Hindlimb muscle (tissue), 1 donor: Measurements from ENCODE around the gene INTS4. TPM values are rescaled to one million over a fixed set of nuclear protein-coding genes. Genes with fewer than 3 reads are reported as not detected.
"Not testable (repeated sequence)": the region's sequence is repeated elsewhere in the genome, so short reads cannot be mapped to it uniquely, and the experiment has no call there.

Experiments used
- DNase-seq: peaks from one replicate; pipeline ENCODE4 v3.0.0-alpha.2; 2013
- polyA plus RNA-seq: library from polyadenylated mRNA; unstranded; fragments of 120-200 nt; gene quantifications from one replicate; pipeline ENCODE4 v1.2.1, GENCODE V29; 2013; ENCODE audit not compliant: insufficient read length

The INTS4 gene
- polyA plus RNA-seq, 1 donor, result 26.8 TPM

DNA sequence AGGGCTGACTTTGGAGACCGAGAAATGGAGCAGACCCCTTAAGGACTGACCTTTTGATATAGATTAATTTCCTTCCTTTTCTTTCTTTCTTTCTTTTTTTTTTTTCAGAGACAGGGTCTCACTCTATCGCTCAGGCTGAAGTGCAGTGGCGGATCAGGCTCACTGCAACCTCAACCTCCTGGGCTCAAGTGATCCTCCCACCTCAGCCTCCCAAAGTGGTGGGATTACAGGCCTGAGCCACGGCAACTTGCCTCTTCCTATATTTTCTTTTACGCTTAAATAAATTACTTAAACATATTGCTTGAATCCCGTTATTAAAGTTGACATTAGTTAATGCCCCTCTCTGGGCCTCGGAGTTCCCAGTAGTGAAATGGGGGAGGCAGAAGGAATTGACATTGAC, 29.0 kb upstream of the INTS4 start:
- DNase-seq, result no peak

DNA sequence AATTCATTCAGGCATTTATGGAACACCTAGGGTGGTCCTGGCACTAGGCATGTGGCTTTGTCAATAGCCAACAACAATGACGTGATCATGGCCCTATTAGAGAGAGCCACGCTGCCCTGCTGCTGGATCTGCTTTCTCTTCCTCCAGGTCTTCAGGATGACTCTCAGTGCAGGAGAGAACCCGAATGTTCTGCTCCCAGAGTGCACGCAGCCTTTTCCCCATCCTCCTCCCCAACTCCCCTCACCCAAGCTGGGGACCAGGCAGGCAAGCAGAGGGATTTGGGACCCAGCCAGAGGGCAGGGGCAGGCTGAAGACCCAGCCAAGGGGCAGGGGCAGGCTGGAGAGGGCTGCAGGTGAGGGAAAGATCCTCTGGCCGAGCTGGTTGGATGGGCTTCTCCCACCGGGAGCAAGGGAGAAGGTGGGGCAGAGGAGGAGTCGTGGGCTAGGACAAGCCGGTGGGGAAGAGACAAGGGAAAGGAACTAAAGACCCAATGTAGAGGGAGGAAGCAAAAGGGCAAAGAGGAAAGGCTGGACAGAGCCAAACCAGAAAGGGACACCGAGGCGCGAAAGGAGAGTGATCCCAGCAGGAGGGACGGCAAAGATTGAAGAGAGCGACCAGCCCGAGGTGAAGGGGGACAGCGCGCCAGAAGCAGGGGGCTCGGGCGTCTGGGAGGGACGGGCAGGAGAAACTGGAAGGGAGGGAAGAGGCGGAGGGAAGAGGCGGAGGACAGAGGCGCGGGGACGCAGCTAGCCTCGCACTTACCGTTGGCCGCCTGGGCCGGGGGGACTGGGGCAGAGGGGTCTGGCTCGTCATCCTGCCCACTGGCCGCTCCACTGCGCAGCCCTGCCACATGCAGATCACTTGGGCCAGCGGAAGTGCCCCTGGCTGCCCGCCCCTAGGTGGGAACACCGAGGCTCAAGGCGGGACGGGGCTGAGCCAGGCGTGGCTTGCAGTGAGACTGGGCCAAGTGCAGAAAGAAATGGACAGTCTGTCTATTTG, 28.2 kb upstream of the INTS4 start, which contains the start of gene KCTD14:
TSS of gene KCTD14 (minus strand) at position 880 of the 1,000 bp plus-strand sequence. CDS start at position 853, 27 bp downstream.
- DNase-seq, result no peak

DNA sequence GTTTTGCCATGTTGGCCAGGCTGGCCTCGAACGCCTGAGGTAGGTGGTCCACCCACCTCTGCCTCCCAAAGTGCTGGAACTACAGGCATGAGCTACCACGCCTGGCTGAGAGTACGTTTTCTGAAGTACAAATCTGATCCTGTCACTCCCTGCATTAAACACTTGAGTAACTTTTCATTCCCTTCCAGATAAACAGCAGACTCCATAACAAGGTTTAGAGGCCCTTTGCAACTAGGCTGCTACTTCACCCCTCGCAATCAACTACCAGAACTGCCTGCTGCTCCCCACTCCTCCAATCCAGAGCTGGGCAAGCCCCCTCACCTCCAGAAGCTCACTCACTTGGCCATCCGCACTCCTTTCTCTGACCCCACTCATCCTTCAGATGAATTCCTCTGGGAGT, 27.1 kb upstream of the INTS4 start:
- DNase-seq, result no peak

DNA sequence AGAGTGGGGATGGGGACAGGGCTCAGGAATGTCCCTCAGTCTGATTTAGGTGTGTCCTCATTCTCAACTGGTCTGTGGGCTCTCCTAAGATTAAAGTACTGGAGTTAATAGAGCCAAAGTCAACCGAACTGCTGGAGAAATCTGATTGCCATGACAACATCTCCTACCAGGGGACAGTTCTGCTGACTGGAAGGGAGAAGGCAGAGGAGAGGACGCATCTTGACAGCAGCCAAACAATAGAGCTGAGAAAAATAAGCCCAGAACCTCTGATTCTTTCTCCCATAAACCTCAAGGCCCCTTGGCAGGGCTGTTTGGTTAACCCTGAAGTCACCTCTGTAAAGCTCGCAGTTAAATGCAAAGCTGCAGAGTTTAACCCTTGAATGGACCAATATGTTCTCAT, 25.8 kb upstream of the INTS4 start:
- DNase-seq, result no peak

DNA sequence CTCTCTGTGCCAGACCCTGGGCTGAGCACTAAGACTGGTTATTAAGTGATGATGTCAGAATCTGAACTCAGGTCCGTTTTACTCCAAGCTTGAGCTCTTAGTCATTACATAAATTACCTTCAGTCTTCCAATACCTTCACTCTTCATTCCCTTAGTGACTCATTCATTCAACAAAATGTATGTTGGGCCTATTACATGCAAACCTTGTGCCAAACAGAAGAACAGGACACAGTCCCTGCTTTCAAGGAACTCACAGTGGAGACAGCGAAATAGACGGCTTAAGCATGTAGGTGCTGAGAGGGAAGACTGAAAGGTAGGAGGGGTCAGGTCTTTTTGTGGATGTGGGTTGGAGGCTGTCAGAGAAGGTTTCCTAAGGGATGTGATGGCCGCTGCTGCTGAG, 25.3 kb upstream of the INTS4 start:
- DNase-seq, result no peak

DNA sequence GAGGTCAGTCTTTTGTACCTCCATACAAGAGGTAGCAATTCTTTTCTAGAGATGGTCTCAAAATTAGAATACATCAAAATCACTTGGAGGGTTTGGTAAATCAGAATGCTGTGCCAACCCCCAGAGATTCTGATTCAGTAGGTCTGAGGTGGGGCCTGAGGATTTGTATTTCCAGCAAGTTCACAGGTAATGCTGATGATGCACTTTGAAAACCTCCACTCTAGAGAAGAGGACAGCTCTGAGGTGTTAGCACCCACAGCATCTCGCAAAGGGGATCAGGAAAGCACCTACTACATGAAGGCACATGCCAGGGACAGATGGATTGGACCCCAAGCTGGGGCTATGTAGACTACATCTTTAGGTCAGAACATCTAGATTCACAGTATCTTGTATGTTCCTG, 21.4 kb upstream of the INTS4 start:
- DNase-seq, result no peak

DNA sequence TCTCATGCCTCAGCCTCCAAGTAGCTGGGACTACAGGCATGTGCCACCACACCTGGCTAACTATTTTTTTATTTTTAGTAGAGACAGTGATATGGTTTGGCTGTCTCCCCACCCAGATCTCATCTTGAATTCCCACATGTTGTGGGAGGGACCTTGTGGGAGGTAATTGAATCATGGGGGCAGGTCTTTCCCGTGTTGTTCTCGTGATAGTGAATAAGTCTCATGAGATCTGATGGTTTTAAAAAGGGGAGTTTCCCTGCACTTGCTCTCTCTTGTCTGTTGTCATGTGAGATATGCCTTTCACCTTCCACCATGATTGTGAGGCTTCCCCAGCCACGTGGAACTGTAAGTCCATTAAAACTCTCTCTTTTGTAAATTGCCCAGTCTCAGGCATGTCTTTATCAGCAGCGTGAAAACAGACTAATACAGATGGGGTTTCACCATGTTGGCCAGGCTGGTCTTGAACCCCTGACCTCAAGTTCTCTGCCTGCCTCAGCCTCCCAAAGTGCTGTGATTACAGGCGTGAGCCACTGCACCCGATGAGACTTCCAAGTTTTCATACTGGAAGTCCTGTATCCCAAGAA, 20.6 kb upstream of the INTS4 start:
- not testable (repeated sequence) for DNase-seq

DNA sequence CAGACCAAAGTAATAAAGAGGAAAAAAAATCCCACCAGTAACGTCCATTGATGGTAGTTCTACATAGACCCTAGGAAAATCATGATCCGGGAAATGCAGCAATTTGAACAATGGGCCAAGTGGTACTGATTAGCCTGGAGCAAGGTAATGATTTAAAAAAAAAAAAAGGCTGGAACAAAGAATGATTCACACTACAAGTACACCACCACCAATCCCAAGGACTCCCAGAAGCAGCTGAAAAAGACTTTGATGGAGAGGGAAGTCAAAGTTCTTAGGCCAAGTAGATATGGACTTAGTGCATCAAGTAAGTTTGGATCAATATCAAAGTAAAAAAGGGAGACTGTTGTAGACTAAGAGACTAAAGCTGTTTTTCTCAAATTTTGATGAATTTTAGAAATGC, 16.8 kb upstream of the INTS4 start:
- no peak for DNase-seq

DNA sequence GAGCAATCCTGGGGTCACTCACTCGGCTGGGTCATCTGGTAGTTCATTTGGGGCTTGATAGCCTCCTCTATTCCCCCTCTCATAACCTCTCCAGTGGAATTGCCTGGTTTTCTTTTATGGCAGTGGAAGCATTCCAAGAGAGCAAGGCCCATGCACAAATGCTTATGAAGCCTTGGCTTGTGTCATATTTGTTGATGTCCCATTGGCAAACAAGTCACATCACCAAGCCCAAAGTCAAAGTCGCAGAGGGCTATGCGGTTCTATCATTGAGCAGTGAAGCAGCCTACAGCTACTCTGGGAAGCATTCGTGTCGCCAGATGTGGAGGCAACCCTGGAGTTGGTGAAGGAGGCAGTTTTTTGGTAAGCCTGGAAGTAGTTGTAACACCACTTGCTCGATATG, 16.3 kb upstream of the INTS4 start:
- no peak for DNase-seq

DNA sequence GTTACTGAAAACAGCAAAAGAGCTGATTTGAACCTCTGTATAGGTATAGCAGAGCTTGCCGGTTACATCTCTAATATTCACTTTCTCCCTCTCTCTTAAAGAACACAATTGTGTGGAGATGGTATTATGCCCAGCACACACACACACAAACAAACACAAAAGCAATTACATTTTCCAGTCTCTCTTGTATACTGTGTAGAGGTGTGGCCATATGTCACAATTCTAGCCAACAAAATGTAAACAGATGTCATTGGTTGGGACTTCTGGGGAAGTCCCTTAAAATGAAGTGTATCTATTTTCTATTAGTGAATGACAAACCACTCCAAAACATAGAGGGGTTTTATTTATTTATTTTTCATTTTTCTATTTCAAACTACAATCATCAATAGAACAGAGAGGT, 15.8 kb upstream of the INTS4 start:
- DNase-seq, result no peak

DNA sequence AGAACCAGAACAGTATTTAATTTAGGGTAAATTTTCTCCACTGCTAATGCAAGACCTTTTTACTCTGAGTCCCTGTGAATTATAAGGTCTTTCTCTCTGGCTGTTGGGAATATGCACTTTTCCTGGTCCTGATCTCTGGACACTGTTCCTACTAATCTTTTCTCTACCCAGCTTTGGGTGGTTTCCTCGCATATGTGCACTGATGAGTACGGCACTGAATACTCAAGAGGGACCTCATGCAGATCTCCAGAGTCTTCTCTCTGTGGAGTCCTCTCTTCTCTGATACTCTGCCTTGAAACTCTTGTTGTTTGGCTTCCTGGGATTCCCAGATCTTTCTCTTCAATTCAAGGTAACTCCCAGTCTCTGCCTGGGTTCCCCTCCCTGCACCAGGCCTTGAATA, 14.6 kb upstream of the INTS4 start:
- no peak for DNase-seq

DNA sequence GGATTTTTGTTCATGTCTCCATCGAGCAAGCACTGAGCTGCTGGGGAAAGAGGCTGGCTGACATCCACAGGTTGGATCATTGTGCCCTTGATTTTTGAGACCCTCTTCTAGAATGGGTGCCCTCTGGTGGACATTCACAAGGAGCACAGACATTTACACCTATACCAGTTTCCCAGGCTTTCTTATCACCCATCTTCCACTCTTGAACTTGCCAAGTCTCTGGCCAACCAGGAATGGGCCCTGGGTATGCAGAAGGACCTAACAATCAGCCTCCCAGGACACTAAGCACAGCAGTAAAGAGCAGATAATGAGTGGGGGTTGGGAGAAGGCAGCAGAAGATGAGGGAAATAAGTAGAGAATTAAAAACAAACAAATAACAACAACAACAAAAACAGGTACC, 5.7 kb upstream of the INTS4 start:
- DNase-seq, result no peak

DNA sequence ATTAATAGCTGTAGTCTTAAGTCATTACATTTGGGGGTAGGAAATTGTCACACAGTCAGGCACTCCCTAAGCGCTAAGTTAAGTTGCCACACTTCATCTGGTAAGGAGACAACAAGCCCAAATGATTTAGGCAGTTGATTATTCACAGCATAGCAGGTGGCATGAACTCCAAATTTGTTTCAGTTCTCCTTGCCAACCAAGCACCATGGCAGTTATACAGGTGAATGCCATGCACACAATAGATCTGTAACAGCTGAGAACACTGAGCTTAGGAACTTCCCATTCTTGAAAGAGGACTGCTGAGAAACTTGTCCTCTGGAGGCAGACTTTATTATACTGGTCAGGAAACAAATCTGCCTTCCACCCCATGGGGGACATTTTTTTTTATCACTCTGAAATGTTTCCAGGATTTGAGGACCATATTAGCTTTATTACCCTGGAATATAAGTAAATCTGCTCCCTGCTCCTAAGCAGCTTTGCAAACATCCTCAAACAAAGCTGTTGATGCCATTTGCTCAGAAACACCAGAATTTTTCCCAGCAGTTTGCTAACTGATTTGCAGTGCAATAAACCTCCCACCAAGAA, 5.1 kb upstream of the INTS4 start:
- no peak for DNase-seq

DNA sequence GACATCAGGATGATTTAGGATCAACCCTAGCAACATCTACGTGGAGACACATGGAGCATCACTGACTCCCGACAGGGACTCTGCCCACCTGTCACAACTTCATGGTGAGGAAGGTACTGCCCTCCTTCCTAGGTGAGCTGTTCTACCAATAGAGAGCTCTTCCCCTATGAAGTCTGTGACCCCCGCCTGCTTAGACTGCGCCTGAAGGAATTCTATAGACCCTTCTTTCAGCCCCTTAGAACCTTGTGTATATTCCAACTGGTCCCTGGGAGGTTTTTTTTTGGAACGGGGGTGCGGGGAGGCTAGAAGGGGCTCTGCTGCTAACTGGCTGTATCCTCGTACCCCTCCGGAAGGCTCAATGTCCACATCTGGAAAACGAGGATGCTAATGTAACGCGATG, 566 bp downstream of the INTS4 start:
- no peak for DNase-seq

DNA sequence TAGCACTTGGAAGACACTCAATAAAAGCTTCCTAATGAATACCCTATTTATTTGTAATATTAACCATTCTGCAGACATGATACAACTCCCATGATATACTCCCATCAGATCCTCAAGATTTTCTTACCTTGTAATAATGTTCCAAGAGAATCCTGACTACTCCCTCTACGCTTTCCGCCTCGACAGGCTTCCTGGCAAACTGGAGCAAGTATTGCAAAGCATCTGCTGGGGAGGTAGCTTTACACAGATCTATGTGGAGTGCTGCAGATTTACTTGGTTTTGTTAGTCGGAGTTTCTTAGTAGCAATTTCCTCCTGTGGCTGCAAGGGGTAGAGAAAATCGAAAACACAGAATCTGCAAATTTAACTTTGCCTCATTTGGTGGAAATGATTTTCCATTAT, 3.5 kb downstream of the INTS4 start:
- DNase-seq, result no peak

DNA sequence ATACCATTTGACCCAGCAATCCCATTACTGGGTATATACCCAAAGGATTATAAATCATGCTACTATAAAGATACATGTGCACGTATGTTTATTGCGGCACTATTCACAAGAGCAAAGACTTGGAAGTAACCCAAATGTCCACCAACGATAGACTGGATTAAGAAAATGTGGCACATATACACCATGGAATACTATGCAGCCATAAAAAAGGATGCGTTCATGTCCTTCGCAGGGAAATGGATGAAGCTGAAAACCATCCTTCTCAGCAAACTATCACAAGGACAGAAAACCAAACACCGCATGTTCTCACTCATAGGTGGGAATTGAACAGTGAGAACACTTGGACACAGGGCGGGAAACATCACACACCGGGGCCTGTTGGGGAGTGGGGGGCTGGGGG, 8.0 kb downstream of the INTS4 start:
- not testable (repeated sequence) for DNase-seq

DNA sequence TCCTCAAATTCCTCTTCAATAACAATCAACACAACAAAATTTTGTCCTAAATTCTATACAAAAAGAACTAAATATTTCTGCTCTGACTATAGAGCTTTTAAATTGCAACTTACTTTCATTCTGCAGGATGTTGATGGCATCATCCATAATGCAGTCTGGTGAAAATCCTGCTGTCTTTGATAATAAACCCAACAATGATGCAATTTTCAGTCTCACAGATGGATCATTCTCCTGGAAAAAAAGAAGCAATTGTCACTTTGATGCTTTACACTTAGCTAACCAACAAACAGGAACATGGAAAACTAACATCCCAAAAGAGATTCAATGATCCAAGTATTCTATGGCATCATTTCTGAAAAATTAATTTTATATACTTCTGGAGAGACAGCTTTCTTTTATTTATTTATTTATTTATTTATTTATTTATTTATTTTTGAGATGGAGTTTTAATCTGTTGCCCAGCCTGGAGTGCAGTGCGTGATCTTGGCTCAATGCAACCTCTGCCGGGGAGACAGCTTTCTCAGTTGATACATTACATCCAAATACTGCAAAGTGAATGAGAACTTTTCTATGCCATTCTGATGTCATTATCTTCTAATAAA, 13.0 kb downstream of the INTS4 start:
- DNase-seq, result no peak

DNA sequence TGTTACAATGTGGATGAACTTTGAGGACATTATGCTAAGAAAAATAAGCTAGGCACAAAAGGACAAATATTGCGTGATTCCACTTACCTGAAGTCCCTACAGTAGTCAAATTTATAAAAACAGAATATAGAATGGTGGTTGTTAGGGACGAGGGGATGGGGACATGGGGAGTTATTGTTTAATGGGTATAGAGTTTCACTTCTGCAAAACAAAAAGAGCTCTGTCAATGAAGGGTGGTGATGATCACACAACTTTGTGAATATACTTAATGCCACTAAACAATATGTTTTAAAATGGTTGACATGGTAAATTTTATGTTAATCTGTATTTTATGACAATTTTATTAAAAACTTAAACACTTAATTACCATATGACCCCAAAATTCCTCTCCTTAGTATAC, 26.1 kb downstream of the INTS4 start:
- DNase-seq, result no peak

DNA sequence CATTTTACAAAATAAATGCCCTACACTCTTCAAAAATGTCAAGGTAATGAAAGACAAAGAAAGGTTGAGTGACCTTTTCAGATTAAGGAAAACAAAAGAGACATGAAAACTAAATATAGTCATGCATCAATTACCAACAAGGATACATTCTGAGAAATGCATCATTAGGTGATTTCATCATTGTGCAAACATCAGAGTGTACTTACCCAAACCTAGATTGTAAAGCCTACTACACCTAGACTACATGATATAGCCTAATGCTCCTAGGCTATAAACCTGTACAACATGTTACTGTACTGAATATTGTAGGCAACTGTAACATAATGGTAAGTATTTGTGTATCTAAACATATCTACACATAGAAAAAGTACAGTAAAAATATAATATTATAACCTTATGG, 26.7 kb downstream of the INTS4 start:
- no peak for DNase-seq

DNA sequence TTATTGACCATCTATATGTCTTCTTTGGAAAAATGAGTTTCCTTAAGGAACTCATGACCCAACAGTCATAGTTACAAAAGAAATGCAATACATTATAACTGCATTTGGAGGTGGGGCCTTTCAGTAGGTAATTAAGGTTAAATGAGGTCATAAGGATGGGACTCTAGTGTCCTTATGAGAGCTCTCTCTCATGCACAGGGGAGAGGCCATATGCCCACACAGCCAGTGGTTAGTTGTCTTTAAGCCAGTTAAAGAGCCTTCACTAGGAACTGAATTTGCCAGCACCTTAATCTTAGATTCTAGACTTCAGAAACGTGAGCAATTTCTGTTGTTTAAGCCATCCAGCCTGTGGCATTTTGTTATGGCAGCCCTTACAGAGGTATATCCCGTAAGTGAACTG, 27.3 kb downstream of the INTS4 start:
- DNase-seq, result no peak

DNA sequence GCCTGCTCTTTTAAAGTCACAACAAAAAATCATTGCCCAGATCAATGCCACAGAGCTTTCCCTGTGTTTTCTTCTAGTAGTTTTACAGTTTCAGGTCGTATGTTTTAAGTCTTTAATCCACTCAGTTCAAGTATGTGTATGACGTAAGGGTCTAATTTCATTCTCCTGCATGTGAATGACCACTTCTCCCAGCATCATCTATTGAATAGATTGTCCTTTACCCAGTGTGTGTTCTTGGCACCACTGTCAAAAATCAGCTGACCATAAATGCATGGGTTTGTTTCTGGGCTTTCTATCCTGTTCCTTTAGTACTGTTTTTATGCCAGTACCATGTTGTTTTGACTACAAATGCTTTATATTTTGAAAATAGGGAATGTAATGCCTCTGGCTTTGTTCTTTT, 28.1 kb downstream of the INTS4 start:
- DNase-seq, result no peak

DNA sequence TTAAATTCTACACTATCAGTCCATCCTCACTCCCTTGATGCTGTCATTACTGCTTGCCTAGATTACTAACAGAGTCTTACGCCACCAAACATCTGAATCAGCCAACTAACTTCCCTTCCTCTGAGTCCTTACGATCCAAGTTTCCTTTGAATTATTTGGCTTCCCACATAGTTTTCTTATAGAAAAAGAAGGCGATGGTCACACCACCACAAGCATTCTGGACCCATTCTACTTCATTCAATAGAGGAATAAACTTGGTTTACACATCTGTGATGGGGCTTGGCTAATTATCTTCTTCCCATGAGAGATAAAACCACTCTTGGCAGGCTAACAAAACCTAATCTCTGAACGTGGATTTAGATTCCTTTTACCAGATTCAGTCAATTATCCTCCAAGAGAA, 35.0 kb downstream of the INTS4 start:
- no peak for DNase-seq

DNA sequence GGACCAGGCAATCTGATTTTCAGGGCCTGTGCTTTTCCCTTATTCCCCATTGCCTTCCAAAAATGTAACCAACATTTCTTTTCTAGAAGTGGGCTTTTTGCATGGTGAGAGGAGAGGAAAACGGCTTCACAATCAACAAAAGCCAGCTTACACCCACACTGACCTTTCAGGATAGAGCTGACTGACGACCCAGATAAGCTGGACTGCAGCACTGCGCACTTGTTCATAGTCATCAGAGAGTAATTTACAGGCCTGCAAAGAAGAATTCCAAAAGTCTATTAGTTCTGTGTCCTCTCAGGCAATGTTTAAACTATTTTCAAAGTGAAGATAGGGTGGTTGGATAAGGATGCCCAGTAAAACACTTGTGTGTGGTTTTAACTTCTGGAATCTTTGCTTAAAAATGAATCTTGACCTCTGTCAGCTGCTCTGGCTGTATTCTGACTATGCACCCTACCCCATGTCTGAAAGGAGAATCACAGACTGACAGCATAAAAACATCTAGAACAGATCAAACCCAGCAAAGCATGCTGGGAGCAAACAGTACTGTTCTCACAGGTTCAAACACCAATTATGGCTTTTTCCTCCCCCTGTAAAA, 35.8 kb downstream of the INTS4 start:
- not testable (repeated sequence) for DNase-seq
